ENCODE data around the gene CDKAL1.
"Not testable (repeated sequence)": the region's sequence is repeated elsewhere in the genome, so short reads cannot be mapped to it uniquely, and the experiment has no call there.

Gene CDKAL1

DNA sequence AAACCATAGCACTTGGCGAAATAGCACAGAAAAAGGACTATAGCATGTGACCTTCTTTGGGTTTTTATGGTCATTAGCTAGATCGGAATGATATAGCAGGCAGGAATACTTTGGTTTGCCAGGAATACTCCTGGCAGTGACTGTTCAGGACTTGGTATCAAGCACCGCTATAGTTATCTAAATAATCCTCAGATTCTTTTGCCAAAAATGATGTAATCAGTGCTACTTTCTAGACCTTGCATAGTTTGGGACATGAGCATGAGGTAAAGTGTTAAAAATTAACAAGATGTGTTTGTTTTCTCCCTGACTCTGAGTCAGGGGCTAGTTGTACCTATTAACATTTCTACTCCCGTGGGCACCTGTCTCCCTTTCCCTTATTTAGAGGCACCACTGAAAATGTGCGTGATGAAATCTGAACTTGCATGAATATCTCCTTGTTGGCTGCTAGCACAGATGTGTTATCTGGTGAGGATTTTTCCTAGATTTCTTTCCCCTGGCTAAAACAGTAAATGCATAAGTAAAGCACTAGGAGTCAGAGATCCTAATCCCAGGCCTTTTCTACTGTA, 511.0 kb downstream of the CDKAL1 start:
- no peak for DNase-seq

DNA sequence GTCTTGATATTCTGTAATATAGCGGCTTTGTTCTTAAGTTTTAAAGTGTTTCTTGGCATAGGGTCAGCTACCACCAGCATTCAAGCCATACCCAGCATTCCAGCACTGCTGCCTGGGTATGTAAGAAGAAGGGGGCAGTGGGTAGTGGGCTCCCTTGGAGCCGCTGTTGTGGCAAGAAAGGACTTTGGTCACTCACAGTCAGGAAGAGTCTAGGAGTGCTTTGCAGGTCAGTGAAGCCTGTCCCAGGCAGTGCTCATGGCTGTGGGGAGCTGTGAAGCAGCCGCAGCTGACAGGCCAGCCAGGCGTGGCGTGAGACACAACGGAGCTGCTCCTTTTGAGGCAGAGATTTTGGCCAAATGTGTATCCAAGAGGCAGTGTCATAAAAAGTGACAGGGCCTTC, 512.0 kb downstream of the CDKAL1 start:
- DNase-seq, result no peak

DNA sequence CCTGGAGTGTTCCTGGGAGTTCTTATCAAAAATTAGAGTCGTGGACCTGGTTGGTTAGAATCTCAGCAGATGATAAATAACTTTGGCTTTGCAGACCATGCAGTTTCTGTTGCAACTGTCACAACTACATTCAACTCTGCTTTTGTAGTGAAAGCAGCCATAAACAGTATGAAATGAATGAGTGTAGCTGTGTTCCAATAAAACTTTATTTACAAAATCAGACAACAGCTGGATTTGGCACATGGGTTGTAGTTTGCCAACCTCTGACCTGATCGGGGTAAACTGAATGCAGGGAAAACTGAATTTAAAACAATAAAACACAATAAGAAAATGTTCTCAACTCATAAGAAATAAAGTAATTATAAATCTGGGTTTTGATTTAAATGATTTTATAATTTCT, 513.8 kb downstream of the CDKAL1 start:
- DNase-seq, result no peak

DNA sequence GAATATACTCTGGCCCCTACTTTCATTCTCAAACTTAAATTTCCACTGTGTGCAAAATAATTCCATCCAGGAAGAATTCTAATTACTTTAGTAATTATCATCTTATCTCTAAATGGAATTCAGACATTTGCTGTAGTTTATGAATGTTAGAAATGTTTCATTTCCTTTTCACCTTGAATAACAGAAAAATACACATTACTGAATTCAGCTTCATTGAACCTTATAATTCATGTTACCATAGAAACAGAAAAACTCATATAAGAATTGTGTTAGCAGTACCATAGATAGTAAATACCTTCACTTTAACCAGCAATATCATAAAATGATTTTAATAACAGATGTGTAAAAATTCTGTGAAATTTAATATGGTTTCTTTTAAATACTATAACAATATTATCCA, 514.9 kb downstream of the CDKAL1 start:
- no peak for DNase-seq

DNA sequence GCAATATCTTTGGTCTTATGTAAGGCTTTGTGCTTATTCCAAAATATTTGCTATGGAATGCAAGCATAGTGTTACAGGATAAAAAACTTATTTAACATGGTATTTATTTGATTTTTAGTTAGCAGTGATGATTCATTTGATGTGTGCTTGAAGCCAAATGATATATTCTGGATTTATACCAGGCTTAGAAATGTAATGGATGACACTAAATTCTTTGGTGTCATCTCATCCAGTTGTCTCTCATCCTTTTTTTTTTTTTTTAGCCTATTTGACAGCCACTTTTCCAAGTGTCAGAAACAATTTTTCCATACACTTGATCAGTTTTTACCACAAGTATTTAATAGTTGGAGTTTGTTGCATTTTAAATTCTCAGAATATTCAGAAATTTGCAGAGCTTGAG, 515.3 kb downstream of the CDKAL1 start:
- no peak for DNase-seq

DNA sequence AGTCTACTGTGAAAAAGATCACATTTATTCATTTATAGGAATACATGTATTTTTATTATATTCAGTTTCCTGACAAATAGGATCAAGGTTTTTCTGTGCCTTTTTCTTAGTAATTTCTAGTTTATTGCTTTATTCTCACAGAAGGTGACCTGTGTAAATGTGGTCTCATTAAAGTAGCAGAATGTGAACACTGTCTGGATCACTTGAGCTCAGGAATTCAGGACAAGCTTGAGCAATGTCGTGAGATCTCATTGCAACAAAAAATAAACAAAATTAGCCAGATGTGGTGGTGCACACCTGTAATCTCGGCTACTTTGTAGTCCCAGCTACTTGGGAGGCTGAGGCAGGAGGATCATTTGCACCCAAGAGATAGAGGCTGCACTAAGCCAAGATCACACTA, 516.7 kb downstream of the CDKAL1 start:
- no peak for DNase-seq

DNA sequence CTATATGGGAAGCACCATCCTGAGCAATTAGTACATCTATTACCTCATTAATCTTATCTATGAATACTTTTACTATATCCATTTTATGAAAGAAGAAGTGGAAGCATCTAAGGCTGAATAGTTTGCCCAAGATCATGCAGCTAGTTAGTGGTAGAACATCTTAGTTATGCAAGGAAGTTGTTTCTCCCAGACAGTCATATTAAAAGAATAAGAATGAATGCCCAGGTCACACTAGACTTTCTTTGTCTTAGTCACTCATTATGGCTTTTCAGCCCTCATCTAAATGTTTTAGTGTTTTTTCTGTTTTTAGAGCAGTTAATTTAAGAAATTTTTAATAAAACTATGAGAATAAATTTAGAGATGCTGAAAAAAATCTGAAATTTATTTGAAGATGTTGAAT, 517.5 kb downstream of the CDKAL1 start:
- DNase-seq, result no peak

DNA sequence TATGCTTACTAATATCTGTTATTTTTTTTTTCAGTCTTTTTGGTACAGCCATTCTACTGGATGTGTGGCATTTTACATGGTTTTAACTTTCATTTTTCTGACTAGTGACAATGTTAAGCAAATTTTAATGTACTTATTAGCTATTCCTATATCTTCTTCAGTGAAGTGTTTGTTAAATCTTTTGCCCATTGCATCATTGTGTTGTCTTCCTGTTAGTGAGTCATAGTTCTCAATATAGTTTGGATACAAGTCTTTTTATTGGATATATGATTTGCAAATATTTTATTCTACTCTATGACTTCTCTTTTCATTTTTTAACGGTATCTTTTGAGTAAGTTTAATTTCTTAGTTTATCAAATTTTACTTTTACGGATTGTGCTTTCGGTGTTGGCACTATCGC, 519.4 kb downstream of the CDKAL1 start:
- DNase-seq, result peak in 2 of 3 donors; percentile 27 to 28

DNA sequence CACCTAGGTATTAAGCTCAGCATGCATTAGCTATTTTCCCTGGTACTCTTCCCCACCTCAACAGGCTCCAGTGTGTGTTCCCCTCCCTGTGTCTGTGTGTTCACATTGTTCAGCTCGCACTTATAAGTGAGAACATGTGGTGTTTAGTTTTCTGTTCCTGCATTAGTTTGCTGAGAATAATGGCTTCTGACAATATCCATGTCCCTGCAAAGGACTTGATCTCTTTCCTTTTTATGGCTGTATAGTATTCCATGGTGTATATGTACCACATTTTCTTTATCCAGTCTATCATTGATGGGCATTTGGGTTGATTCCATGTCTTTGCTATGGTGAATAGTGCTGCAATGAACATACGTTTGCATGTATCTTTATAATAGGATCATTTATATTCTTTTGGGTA, 521.2 kb downstream of the CDKAL1 start:
- not testable (repeated sequence) for DNase-seq

DNA sequence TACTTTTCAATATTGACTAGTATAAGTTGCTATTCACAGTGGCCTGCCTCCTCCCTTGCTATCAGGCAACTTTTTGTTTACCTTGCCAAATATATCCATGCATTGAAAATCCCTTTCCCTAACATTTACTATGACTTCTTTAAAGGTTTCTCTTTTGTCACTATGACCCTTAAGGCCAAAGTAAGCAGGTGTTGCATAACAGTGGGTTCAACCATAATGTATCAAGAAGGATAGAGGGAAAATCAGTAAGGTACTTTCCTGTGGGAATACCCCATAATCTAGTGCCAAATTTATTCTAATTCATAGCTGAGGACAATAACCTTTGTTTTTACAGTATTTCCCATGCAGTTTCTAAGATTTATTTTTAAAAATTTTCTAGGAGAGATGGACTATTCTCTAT, 527.6 kb downstream of the CDKAL1 start:
- DNase-seq, result peak in 2 of 3 donors; percentile 1 to 4

DNA sequence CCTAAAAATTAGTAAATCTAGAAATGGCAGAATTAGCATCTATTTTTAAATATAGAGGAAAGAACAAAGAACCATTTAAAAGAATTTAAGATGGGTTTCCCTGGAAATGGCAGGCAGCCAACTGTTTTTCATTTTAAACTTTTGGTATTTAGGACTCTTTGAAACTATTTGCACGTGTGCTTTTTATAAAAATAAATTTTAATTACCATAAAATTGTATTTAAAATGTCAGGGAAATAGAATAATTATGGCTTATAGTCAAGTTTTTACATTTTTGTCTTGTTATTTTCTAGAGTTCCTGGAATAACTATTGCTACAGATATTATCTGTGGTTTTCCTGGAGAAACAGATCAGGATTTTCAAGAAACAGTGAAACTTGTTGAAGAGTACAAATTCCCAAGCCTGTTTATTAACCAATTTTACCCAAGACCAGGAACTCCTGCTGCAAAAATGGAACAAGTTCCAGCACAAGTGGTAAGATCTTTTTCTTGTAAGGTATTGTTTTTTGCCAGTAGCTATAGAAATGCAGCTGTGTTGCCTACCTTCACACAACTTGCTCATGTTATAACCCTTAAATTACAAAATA, 530.6 kb downstream of the CDKAL1 start:
- no peak for DNase-seq

DNA sequence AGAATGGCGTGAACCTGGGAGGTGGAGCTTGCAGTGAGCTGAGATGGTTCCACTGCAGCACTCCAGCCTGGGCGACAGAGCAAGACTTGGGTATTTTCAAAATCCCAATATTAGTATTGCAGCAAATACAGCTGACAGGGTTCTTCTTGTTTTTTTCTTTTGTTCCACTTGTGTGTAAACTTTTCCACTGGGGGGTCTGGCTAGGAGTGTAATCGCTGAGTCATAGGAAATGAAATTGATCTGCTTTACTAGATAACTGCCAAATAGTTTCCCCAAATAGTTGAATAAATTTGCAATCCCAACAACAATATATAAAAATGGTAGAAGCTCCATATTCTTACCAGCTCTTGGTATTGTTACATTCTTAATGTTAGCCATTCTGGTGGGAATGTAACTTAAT, 533.3 kb downstream of the CDKAL1 start:
- no peak for DNase-seq

DNA sequence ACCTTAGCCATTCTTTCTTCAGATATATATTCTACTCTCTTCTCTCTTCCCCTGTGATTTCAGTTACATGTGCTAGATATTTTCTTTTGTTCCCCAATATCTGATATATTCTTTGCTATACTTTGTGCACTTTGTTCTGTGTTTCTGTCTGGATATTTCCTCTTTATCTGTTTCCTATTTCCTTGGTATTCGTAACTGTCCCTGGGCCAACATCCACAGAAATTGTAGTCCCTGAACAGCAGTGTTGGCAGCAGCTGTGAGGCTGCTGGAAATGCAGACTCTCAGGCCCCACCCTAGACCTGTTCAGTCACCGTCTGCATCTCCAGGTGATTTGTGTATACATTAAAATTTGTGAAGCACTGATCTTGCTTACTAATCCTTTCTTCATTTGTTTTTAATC, 536.4 kb downstream of the CDKAL1 start:
- no peak for DNase-seq

DNA sequence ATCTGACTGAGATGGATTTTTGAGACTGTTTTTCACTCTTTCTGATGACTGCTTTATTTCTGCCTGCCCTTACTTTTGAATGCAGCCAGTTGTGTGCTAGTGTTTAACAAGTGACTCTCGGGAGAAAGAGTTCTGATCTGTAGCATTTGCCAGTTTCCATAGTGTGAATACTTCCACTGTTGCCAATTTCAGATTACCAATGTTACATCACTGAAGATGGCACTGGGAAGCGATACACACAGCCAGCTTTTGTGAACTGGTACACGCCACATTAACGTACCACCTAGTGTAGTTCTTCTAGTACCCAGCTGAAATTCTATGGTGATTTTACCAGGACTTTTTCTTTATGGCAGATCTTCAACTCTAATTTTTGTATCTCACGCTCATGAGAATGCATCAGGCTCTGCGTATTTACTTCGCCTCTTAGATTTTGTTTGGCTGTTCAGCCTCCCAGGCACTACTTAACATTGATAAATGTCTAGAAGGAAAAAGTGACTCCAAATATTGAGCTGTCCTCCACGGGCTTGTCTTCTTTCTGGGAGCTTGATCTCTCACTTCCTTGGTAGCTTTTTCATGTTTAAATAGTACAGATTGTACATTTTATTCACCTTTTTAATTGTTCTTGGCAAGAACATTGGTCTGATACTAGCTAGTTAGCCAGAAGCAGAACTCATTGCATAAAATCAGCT, 537.7 kb downstream of the CDKAL1 start:
- no peak for DNase-seq

DNA sequence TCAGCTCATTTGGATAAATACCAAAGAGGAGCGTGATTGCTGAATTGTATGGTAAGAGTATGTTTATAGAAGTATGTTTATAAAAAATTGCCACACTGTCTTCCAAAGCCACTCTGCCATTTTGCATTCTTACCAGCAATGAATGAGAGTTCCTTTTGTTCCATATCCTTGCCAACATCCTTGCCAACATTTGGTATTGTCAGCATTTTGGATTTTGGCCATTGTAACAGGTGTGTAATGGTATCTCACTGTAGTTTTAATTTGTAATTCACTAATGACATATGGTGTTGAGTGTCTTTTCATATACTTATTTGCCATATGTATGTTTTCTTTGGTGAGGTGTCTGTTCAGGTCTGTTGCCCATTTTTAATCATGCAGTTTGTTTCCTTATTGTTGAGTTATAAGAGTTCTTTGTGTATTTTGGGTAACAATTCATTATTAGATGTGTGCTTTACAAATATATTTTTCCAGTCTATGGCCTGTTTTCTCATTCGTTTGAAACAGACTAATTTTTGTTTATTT, 539.1 kb downstream of the CDKAL1 start:
- DNase-seq, result no peak

DNA sequence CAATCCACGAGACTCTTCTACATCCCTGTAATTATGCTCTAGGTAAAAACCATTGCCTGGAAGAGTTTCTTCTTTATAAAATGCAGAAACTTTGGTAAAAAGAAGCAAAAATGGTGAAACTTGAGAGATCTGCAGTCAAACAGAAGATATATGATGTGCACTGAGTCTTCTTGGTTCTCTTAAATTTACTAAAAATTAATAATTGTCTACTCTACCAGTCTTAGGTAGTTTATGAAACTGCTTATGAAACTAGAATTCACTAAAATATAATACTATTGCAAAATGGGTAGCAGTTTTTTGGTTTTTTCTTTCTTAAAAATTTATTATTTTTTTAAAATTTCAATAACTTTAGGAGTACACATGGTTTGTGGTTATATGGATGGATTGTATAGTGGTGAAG, 540.2 kb downstream of the CDKAL1 start:
- DNase-seq, result no peak

DNA sequence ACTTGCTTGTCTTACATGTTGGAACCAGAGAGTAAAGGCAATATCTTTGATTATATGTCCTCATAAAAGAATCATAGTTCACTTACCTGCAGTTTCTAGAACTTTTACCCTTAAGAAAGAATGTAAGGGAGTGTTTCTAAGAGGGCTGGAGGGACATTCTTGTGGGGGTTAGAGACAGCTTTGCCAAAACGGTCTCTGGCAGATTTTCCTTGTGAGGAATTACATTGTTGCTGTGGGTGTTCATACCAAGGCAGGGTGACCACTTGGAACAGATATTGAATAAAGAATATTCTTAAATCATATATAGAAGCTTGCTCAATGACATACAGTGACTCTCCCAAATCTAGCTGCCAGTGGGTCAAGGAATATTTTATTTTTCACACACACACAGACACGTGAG, 541.7 kb downstream of the CDKAL1 start:
- no peak for DNase-seq

DNA sequence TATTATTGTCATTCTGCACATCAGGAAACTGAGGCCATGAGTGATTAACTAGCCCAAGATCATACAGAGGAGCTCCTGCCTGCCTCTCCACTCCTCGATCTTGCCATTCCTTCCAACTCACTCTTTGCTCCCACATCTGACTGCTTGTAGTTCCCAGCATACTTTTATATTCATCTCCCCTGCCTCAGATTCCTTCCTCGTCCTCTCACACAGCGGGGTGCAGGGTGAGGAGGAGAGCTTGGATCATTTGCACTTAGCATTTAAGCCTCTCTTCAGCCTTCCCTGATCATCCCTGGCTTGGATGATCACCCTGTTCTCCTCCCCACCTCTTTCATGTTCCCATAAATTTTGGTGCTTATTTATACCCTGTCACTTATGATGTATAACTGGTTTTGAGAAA, 544.2 kb downstream of the CDKAL1 start:
- DNase-seq, result no peak

DNA sequence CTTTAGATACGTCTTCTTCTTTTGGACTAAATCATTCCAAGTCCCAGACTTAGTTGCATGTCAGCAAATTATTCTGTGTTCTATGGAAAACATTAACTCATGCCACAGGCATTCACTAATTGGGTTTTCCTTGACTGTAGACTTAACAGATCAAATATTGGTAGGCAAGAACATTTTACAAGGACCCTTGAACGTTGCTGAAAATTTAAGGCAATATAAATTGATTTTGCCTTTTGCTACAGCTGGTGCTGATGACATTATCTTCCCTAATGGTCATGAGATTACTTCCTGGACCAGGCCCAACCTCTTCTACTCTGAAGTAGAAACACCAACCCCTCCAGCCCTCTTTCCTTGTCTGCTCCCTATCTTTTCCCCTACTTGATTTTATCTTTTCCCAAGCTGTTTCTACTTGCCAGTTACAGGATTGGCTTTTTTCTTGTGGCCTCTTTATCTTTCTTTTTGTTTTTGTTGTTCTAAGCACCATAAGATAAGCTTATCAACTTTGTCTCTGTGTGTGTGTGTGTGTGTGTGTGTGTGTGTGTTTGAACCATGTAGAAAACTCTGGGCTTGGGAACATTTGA, 545.3 kb downstream of the CDKAL1 start:
- DNase-seq, result no peak

DNA sequence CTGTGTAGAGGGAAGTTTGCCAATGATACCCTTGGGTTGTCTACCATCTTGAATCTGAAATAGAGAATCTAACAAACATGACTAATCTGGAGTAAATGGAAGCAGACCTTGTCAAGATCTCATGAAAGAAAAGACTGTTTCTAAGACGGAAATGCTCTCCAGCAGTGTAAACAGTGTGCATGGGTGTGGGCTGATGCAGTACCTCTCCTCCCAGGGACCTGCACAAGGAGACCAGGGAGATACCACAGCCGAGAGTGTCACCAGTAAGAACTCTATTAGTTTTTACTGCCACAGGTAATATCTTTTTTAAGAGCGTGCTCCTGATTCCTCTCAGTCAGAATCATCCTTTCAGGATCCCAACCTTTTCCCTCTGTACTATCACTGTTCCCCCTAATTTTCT, 546.0 kb downstream of the CDKAL1 start:
- no peak for DNase-seq

DNA sequence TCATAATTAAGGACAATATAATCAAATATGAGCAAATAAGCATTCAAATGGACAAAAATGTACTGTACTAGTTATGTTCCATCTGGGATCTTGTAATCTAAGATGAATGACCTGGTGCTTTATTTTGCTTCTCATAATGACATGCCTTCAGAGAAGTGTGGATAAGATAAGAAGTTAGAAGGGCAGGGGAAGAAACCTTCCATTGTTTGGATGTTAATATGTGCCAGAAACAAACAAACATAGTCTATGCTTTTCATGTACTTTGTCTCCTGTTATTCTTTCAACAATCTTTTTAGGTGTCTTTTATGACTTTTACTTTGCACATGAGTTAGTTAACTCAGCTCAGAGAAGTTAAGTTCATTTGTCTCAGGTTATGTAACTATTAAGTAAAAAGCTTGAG, 547.8 kb downstream of the CDKAL1 start:
- DNase-seq, result no peak

DNA sequence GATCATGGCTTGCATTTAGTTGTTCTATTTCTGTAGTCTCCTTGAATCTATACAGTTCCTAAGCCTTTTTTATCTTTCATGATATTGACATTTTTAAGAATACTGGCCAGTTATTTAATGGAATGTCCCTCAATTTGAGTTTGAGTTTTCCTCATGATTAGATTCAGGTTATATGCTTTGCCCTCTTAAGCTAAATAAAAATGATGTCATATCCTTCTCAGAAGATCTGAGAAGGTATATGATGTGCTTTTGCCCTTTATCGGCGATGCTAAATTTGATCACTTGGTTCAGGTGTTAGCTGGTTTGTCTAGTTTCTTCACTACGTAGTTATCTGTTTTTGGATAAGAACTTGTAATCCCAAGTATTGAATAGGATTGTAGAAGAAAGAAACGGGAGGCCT, 549.5 kb downstream of the CDKAL1 start:
- no peak for DNase-seq

DNA sequence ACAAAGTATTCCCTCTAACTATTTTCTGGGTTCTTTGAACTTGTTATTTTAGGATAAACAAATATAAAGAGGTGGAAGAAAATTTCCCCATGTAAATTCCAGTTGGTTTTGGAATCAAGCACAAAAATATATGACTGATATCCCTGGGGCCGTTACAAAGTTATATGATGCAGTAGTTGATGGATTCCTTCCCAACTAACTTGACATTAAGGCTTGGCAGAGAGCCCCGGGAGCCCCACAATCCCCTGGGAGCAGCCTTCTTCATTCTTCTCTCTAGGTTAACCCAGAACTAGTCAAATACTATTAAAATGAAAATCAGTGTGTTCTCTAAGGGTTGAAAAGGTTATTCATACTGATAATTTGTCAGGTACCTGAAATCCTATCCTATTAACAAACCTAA, 550.4 kb downstream of the CDKAL1 start:
- DNase-seq, result no peak

DNA sequence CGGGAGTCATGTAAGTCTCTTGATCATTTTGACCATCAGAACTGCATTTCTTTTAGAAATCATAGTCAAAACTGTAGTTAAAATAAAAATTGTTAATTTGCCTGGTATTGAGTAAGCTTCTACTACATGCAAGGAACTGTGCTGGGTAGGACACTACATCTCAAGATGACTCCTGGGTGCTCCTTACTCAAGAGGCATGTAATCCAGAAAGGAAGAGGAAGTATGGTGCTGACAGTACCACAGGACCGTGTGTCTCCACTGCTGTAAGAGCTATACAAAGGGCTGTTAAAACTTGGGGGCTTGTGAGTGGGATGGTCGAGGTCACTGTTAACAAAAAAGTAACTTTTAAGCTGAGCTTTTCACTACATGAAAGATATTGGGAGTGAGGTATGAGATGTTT, 551.0 kb downstream of the CDKAL1 start:
- DNase-seq, result peak; percentile 12 to 35 (median 25)
